Coronary artery (tissue), 2 donors: ENCODE results near the gene AFG3L2.
A peak's percentile ranks its signal among the peaks of the same experiment; 100 is the strongest.
"Not testable (repeated sequence)": the region's sequence is repeated elsewhere in the genome, so short reads cannot be mapped to it uniquely, and the experiment has no call there.

Source experiments
- DNase-seq: peaks from one replicate; pipeline ENCODE4 v3.0.0-alpha.2; 2017; ENCODE audit warnings: low spot score
- H3K27ac ChIP-seq, 2 donors: fragments of 200-600 bp; sonication (generic); one replicate each; pipeline ENCODE4 v1.5.1; 2016 to 2019
- H3K4me3 ChIP-seq: fragments of 200-600 bp; sonication (generic); 2 replicates; pipeline ENCODE4 v1.5.1; 2016; ENCODE audit warnings: mild to moderate bottlenecking, moderate library complexity
- CTCF ChIP-seq: fragments of 200-600 bp; sonication (generic); IDR thresholded peaks from one replicate; pipeline ENCODE4 v1.5.1; 2019; ENCODE audit warnings: antibody characterized with exemption

AFG3L2 gene

GRCh38 chr18:12417687-12418086 lies 40.7 kb upstream of the AFG3L2 start:
- TF ChIP-seq CTCF, result no peak
- Histone ChIP-seq H3K27ac (no peak overlapping the region), H3K4me3 (no peak overlapping the region)
- DNase-seq, result no peak

- DNase-seq, result no peak
- Histone ChIP-seq H3K4me3 (peak overlapping the region; percentile 27), H3K27ac (peak overlapping the region; percentile 57 to 80)
- TF ChIP-seq CTCF, result no peak
Observed at GRCh38 chr18:12416098-12416729, 39.2 kb upstream of the AFG3L2 start.

- TF ChIP-seq CTCF, result no peak
- DNase-seq, result no peak
- H3K27ac ChIP-seq, result no peak overlapping the region
- no peak overlapping the region for H3K4me3 ChIP-seq
Observed at GRCh38 chr18:12411456-12411855, 34.4 kb upstream of the AFG3L2 start.

- not testable (repeated sequence) for H3K27ac ChIP-seq, H3K4me3 ChIP-seq, DNase-seq
Observed at GRCh38 chr18:12410747-12411146, 33.7 kb upstream of the AFG3L2 start.

GRCh38 chr18:12410081-12410481 lies 33.1 kb upstream of the AFG3L2 start:
- no peak for TF ChIP-seq CTCF
- H3K27ac ChIP-seq, result no peak overlapping the region
- DNase-seq, result no peak
- no peak overlapping the region for H3K4me3 ChIP-seq

- no peak for DNase-seq
- TF ChIP-seq CTCF, result no peak
- Histone ChIP-seq H3K4me3 (no peak overlapping the region), H3K27ac (no peak overlapping the region)
Observed at GRCh38 chr18:12409469-12409868, 32.4 kb upstream of the AFG3L2 start.

- DNase-seq, result no peak
- peak overlapping the region; percentile 57 to 89 for H3K27ac ChIP-seq
- TF ChIP-seq CTCF, result no peak
Observed at GRCh38 chr18:12408247-12408869, 31.3 kb upstream of the AFG3L2 start.

More at GRCh38 chr18:12408247-12408869, 31.3 kb upstream of the AFG3L2 start:
- peak overlapping the region; percentile 87 for H3K4me3 ChIP-seq
